ENCODE results near the gene HEPN1. TPM values are rescaled to one million over a fixed set of nuclear protein-coding genes. Genes with fewer than 3 reads are reported as not detected.

Gene HEPN1
- total RNA-seq, 1 donor from 2014 or later = not detected

- no peaks in the 10 kb centered on the region for H3K79me2 ChIP-seq (ENCODE audit: low read depth)
- Mint-ChIP-seq H3K27me3 (ENCODE audit: insufficient read depth, low read depth) (peaks cover 13% of the 10 kb centered on the region), H3K4me3 (no peak overlapping the region), H3K27ac (no peak overlapping the region), H3K4me1 (peaks cover 37% of the 10 kb centered on the region), H3K36me3 (peaks cover 4% of the 10 kb centered on the region), H3K9me3 (no peaks in the 10 kb centered on the region)
- H3K9ac ChIP-seq = no peak overlapping the region
- no peak overlapping the region for H2AFZ ChIP-seq (replicated peaks)
- H4K20me1 ChIP-seq (ENCODE audit: low read depth) = no peaks in the 10 kb centered on the region
- H3K36me3 ChIP-seq = no peaks in the 10 kb centered on the region
- no peak overlapping the region for H3K4me3 ChIP-seq
- TF ChIP-seq EZH2phosphoT487 (IDR thresholded peaks at IDR 0.05) (no peak), EZH2 (IDR thresholded peaks at IDR 0.05) (no peak), CTCF (IDR thresholded peaks at IDR 0.05) (no peak)
- H3K4me2 ChIP-seq = no peak overlapping the region
- H3K4me1 ChIP-seq = peaks cover 8% of the 10 kb centered on the region
- no peaks in the 10 kb centered on the region for H3K9me3 ChIP-seq (ENCODE audit: low read depth)
- H3F3A ChIP-seq (ENCODE audit: low read depth) = peaks cover 15% of the 10 kb centered on the region
- H3K27ac ChIP-seq = no peak overlapping the region
- peaks cover 7% of the 10 kb centered on the region for H3K27me3 ChIP-seq
- no peak for DNase-seq (ENCODE audit: low spot score)
Observed at GRCh38 chr11:124880290-124880611, 38.8 kb upstream of the HEPN1 start.

GRCh38 chr11:124880958-124881357 is 38.1 kb upstream of the HEPN1 start:
- Histone ChIP-seq H3K27ac (no peak overlapping the region), H3K4me2 (no peak overlapping the region), H3K79me2 (ENCODE audit: low read depth) (no peaks in the 10 kb centered on the region), H3K9ac (no peak overlapping the region), H3K9me3 (ENCODE audit: low read depth) (no peaks in the 10 kb centered on the region), H3K36me3 (no peaks in the 10 kb centered on the region), H3K27me3 (peaks cover under 1% of the 10 kb centered on the region), H3K4me1 (peaks cover 4% of the 10 kb centered on the region), H3K4me3 (no peak overlapping the region), H2AFZ (replicated peaks) (no peak overlapping the region), H4K20me1 (ENCODE audit: low read depth) (no peaks in the 10 kb centered on the region), H3F3A (ENCODE audit: low read depth) (peaks cover 10% of the 10 kb centered on the region)
- Mint-ChIP-seq H3K4me1 (peaks cover 32% of the 10 kb centered on the region), H3K27ac (no peak overlapping the region), H3K9me3 (no peaks in the 10 kb centered on the region), H3K27me3 (ENCODE audit: insufficient read depth, low read depth) (peaks cover 13% of the 10 kb centered on the region), H3K4me3 (no peak overlapping the region), H3K36me3 (peaks cover 4% of the 10 kb centered on the region)
- DNase-seq (ENCODE audit: low spot score) = no peak
- no peak for TF ChIP-seq EZH2 (IDR thresholded peaks at IDR 0.05)
- TF ChIP-seq EZH2phosphoT487 (IDR thresholded peaks at IDR 0.05) = no peak
- TF ChIP-seq CTCF (IDR thresholded peaks at IDR 0.05) = no peak

- H3K4me2 ChIP-seq = no peak overlapping the region
- no peaks in the 10 kb centered on the region for H3K79me2 ChIP-seq (ENCODE audit: low read depth)
- H3K9me3 Mint-ChIP-seq = no peaks in the 10 kb centered on the region
- H4K20me1 ChIP-seq (ENCODE audit: low read depth) = no peaks in the 10 kb centered on the region
- peaks cover 2% of the 10 kb centered on the region for H3K27me3 ChIP-seq
- H3K27me3 Mint-ChIP-seq (ENCODE audit: insufficient read depth, low read depth) = peaks cover 15% of the 10 kb centered on the region
- no peaks in the 10 kb centered on the region for H3K4me1 ChIP-seq
- H3K36me3 ChIP-seq = no peaks in the 10 kb centered on the region
- H3K27ac ChIP-seq = no peak overlapping the region
- H3K9me3 ChIP-seq (ENCODE audit: low read depth) = no peaks in the 10 kb centered on the region
- peaks cover 24% of the 10 kb centered on the region for H3K4me1 Mint-ChIP-seq
- H3K36me3 Mint-ChIP-seq = peaks cover 4% of the 10 kb centered on the region
- no peak overlapping the region for H3K4me3 ChIP-seq
- no peak for DNase-seq (ENCODE audit: low spot score)
- no peak overlapping the region for H3K4me3 Mint-ChIP-seq
- TF ChIP-seq CTCF (IDR thresholded peaks at IDR 0.05) (no peak), EZH2 (IDR thresholded peaks at IDR 0.05) (no peak), EZH2phosphoT487 (IDR thresholded peaks at IDR 0.05) (no peak)
- no peak overlapping the region for H3K27ac Mint-ChIP-seq
- H3F3A ChIP-seq (ENCODE audit: low read depth) = no peaks in the 10 kb centered on the region
- H3K9ac ChIP-seq = no peak overlapping the region
- no peak overlapping the region for H2AFZ ChIP-seq (replicated peaks)
Observed at GRCh38 chr11:124882339-124883071, 36.5 kb upstream of the HEPN1 start.

Measured in neural progenitor cell (in vitro differentiated cells).